ENCODE data around the gene NCKIPSD.

NCKIPSD gene

GRCh38 chr3:48634661-48635221 is 51.0 kb downstream of the NCKIPSD start:
- no peak for TF ChIP-seq ZNF274 (IDR thresholded peaks at IDR 0.05; ENCODE audit: low read depth, low read length)
- H3K4me3 ChIP-seq (ENCODE audit: low read length) = peak overlapping the region; percentile 86; the same call in 1 of the 2 replicates

- no peak overlapping the region for H3K4me3 ChIP-seq (ENCODE audit: low read length)
- no peak for TF ChIP-seq ZNF274 (IDR thresholded peaks at IDR 0.05; ENCODE audit: low read depth, low read length)
Observed at GRCh38 chr3:48633743-48634142, 52.0 kb downstream of the NCKIPSD start.

DNA sequence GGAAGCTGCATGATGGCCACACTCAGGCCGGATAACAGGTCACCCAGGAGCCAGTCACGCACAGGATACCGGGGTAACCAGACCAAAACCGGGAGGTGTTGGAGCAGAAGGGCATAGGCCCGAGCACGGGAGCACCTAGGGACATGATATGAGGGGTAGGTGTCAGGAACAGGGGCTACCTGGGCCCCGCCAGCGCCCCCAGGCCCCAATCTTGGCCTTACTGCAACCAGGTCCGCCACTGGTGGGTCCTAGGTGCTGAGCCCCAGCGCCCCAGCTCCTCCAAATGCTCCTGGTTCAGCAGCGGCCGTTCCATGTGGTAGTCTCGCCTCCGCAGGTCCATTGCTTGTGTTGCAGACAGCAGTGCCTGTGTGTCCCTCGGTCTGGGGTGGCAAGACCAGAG is 52.5 kb downstream of the NCKIPSD start:
- H3K4me3 ChIP-seq (ENCODE audit: low read length) = no peak overlapping the region
- TF ChIP-seq ZNF274 (IDR thresholded peaks at IDR 0.05; ENCODE audit: low read depth, low read length) = no peak

DNA sequence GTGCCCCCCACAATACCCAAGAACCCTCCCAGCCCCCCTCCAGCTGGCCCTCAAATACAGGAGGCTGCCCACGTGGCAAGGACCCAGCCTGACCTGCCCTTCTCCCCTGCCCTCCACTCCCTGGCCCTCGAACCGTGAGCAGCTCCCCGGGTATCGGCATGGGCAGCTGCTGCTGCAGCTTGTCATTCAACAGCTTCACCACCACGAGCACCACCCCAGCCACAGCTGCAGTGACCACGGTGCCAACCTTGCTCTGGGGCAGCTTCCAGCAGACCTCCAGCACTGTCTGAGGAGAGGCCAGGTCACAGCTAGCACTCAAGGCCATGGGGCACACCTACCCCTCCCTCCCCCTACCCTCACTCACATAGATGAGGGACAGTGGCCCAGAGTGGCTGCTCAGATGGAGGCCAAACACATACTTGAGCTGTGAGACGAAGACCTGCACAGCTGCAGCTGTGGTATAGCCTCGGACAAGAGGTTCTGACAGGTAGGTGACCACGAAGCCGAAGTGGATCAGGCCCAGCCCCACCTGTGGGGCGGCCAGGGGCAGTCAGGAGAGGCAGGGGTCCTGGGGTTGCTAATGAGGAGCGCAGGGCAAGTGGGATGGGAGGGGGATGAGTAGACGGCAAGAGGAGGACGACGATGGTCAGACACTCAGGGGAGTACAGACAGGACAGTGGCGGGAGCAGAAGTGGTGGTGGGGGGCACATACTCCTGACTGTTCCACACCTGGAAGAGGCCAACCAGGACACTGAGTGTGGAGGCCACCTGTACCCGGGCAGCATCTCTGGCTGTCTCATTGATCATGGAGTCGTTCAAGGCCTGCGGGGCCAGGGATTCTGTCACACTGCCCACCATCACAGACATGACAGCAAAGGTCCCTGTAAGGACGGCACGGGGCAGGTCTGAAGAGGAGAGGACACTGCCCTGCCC is 53.9 kb downstream of the NCKIPSD start:
- H3K4me3 ChIP-seq (ENCODE audit: low read length) = no peak overlapping the region
- no peak for TF ChIP-seq ZNF274 (IDR thresholded peaks at IDR 0.05; ENCODE audit: low read depth, low read length)

DNA sequence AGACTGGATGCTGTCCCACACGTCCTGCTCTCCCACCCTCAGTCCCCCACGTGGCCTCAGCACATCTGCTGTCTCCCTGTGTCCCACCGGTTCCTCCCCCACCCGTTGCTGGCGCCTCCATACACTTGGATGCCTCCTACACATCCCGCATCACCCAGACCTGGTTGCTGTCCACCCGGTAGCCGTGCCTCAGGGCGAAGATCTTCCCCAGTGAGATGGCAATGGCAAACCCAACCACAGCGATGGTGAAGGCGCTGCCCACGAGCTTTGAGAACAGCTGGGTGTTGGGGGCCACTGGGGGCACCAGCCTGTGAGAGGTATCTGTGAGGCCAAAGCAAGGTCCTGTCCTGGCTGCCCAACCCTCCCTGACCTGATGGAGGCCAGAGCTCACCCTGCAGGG is 54.9 kb downstream of the NCKIPSD start:
- H3K4me3 ChIP-seq (ENCODE audit: low read length) = no peak overlapping the region
- TF ChIP-seq ZNF274 (IDR thresholded peaks at IDR 0.05; ENCODE audit: low read depth, low read length) = no peak

GRCh38 chr3:48630407-48630806 is 55.3 kb downstream of the NCKIPSD start:
- H3K4me3 ChIP-seq (ENCODE audit: low read length) = no peak overlapping the region
- TF ChIP-seq ZNF274 (IDR thresholded peaks at IDR 0.05; ENCODE audit: low read depth, low read length) = no peak

DNA sequence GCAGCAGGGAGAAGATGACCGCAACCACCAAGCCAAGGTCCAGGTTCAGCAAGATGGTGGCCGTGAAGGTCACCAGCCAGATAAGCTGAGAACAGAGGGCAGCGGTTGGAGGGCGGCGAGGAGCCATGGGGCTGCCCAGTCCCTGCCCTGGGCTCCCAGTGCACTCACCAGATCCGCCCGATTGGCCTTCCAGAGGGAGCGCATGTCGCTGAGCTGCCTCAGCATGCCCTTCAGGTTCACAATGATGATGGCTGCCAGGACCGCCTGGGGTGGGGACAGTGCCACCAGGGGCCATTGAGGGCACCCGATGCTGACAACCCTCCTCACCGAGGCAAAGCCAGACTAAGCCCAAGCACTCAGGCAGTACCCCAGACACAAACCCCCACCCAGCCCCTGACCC is 55.8 kb downstream of the NCKIPSD start:
- TF ChIP-seq ZNF274 (IDR thresholded peaks at IDR 0.05; ENCODE audit: low read depth, low read length) = no peak
- H3K4me3 ChIP-seq (ENCODE audit: low read length) = no peak overlapping the region

GRCh38 chr3:48628277-48629017 is 57.3 kb downstream of the NCKIPSD start:
- no peak overlapping the region for H3K4me3 ChIP-seq (ENCODE audit: low read length)
- TF ChIP-seq ZNF274 (IDR thresholded peaks at IDR 0.05; ENCODE audit: low read depth, low read length) = no peak

- TF ChIP-seq ZNF274 (IDR thresholded peaks at IDR 0.05; ENCODE audit: low read depth, low read length) = no peak
- no peak overlapping the region for H3K4me3 ChIP-seq (ENCODE audit: low read length)
Observed at GRCh38 chr3:48625600-48625999, 60.1 kb downstream of the NCKIPSD start.

DNA sequence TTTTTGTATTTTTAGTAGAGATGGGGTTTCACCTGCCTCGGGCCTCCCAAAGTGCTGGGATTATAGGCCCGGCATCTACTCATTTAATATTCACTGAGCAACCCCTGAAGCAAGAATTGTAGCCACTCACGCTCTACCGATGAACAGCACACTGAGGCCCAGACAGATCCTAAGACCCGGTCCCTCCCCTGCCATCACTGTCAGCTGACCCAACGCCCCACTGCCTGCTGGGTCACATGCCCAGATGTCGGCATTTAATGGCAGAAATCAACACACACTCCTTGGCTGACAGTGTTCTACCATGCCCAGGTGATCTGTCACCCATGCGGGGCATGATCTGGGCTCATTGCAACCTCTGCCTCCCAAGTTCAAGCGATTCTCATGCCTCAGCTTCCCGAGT is 60.9 kb downstream of the NCKIPSD start:
- no peak overlapping the region for H3K4me3 ChIP-seq (ENCODE audit: low read length)
- no peak for TF ChIP-seq ZNF274 (IDR thresholded peaks at IDR 0.05; ENCODE audit: low read depth, low read length)

GRCh38 chr3:48623851-48624547 is 61.7 kb downstream of the NCKIPSD start:
- H3K4me3 ChIP-seq (ENCODE audit: low read length) = no peak overlapping the region
- no peak for TF ChIP-seq ZNF274 (IDR thresholded peaks at IDR 0.05; ENCODE audit: low read depth, low read length)

All from GM08714 (cell line).